ENCODE results near the gene MUL1. TPM values are rescaled to one million over a fixed set of nuclear protein-coding genes. Genes with fewer than 3 reads are reported as not detected.
A peak's percentile ranks its signal among the peaks of the same experiment; 100 is the strongest.

MUL1 gene
- total RNA-seq, result 26.8 TPM
- long read RNA-seq, transcript MUL1-201 (4 exons, 2,438 nt), result major isoform, 134 of 145 reads
- long read RNA-seq, partial matches to known transcripts, result 1 of 145 reads
- long read RNA-seq, other reads (novel, unspliced or antisense), result 10 of 145 reads

GRCh38 chr1:20507564-20508410, at the start of gene MUL1:
Gene MUL1, minus strand, starts transcription at chr1:20508151. Its CDS starts 127 bp downstream, at chr1:20508024.
- DNase-seq (ENCODE audit: low spot score), result peak; percentile 98

GRCh38 chr1:20555758-20556120, 47.8 kb upstream of the MUL1 start:
- DNase-seq (ENCODE audit: low spot score), result no peak

GRCh38 chr1:20555025-20555757, 47.2 kb upstream of the MUL1 start:
- no peak for DNase-seq (ENCODE audit: low spot score)

- no peak for DNase-seq (ENCODE audit: low spot score)
Observed at GRCh38 chr1:20552728-20553445, 44.9 kb upstream of the MUL1 start.

- no peak for DNase-seq (ENCODE audit: low spot score)
Observed at GRCh38 chr1:20551945-20552727, 44.2 kb upstream of the MUL1 start, which contains the start of gene FAM43B. Gene FAM43B, plus strand, starts transcription at chr1:20552573. Its CDS starts 401 bp downstream, at chr1:20552974.

- no peak for DNase-seq (ENCODE audit: low spot score)
Observed at GRCh38 chr1:20551161-20551560, 43.2 kb upstream of the MUL1 start.

- DNase-seq (ENCODE audit: low spot score), result no peak
Observed at GRCh38 chr1:20546637-20547036, 38.7 kb upstream of the MUL1 start.

- DNase-seq (ENCODE audit: low spot score), result no peak
Observed at GRCh38 chr1:20540281-20540680, 32.3 kb upstream of the MUL1 start.

GRCh38 chr1:20538760-20539551, 31.0 kb upstream of the MUL1 start:
- no peak for DNase-seq (ENCODE audit: low spot score)

GRCh38 chr1:20538227-20538626, 30.3 kb upstream of the MUL1 start:
- no peak for DNase-seq (ENCODE audit: low spot score)

- DNase-seq (ENCODE audit: low spot score), result no peak
Observed at GRCh38 chr1:20534659-20535417, 26.9 kb upstream of the MUL1 start.

GRCh38 chr1:20533635-20534034, 25.7 kb upstream of the MUL1 start:
- no peak for DNase-seq (ENCODE audit: low spot score)

GRCh38 chr1:20530901-20531300, 22.9 kb upstream of the MUL1 start:
- DNase-seq (ENCODE audit: low spot score), result peak; percentile 18

- DNase-seq (ENCODE audit: low spot score), result no peak
Observed at GRCh38 chr1:20530306-20530705, 22.4 kb upstream of the MUL1 start.

- DNase-seq (ENCODE audit: low spot score), result no peak
Observed at GRCh38 chr1:20528221-20528620, 20.3 kb upstream of the MUL1 start.

- DNase-seq (ENCODE audit: low spot score), result no peak
Observed at GRCh38 chr1:20526267-20526666, 18.3 kb upstream of the MUL1 start.

- DNase-seq (ENCODE audit: low spot score), result no peak
Observed at GRCh38 chr1:20521960-20522861, 14.3 kb upstream of the MUL1 start.

All from mesenteric fat pad (tissue), 1 donor.